Peyer's patch (tissue), 4 donors: ENCODE results near the gene CTDSPL. TPM values are rescaled to one million over a fixed set of nuclear protein-coding genes. Genes with fewer than 3 reads are reported as not detected.

Experiments used
- DNase-seq, 3 donors: peaks; one replicate each; pipeline ENCODE4 v3.0.0-alpha.2; 2017 to 2019
- H3K27ac ChIP-seq, 4 donors: fragments of 200-600 bp; sonication (generic); one replicate each; pipeline ENCODE4 v1.5.1; 2016 to 2019
- H3K27me3 ChIP-seq, 2 donors: fragments of 200-600 bp; sonication (generic); one replicate each; pipeline ENCODE4 v1.5.1; 2019
- H3K36me3 ChIP-seq, 3 donors: fragments of 200-600 bp; sonication (generic); one replicate each; pipeline ENCODE4 v1.5.1; 2016 to 2019
- H3K4me1 ChIP-seq, 4 donors: fragments of 200-600 bp; sonication (generic); one replicate each; pipeline ENCODE4 v1.5.1; 2016 to 2019
- H3K4me3 ChIP-seq, 4 donors: fragments of 200-600 bp; sonication (generic); 1 replicate in 3 of 4; 2 replicates in 1 of 4; pipeline ENCODE4 v1.5.1; 2016 to 2019; ENCODE audit warnings: mild to moderate bottlenecking in 1 of 4
- H3K9me3 ChIP-seq, 4 donors: fragments of 200-600 bp; sonication (generic); one replicate each; pipeline ENCODE4 v1.5.1; 2016 to 2019; ENCODE audit warnings: mild to moderate bottlenecking in 1 of 4
- POLR2A ChIP-seq, 2 donors: fragments of 450-650 bp; IDR thresholded peaks; one replicate each; pipeline ENCODE4 v1.5.1; 2017; ENCODE audit warnings: antibody characterized with exemption in 2 of 2, mild to moderate bottlenecking in 2 of 2, moderate library complexity in 2 of 2
- total RNA-seq, 4 donors: library from RNA; depleted of rRNA; stranded (reverse); fragments of >200 nt; gene quantifications; one replicate each; pipeline ENCODE4 v1.1.0, GENCODE V29; 2016
- TF ChIP-seq, protein P1 (sequence below), 6 experiments: fragments of 450-650 bp in 4 of 6; fragments of 200-600 bp in 2 of 6; sonication (generic) in 1 of 6; IDR thresholded peaks; one replicate each; pipeline ENCODE4 v1.5.1; 2017 to 2019; ENCODE audit warnings: antibody characterized with exemption in 6 of 6, mild to moderate bottlenecking in 3 of 6, moderate library complexity in 1 of 6

CTDSPL gene
- total RNA-seq, 4 donors from 2014 or later: 36.3 to 42.3 (median 38.4) TPM

DNA sequence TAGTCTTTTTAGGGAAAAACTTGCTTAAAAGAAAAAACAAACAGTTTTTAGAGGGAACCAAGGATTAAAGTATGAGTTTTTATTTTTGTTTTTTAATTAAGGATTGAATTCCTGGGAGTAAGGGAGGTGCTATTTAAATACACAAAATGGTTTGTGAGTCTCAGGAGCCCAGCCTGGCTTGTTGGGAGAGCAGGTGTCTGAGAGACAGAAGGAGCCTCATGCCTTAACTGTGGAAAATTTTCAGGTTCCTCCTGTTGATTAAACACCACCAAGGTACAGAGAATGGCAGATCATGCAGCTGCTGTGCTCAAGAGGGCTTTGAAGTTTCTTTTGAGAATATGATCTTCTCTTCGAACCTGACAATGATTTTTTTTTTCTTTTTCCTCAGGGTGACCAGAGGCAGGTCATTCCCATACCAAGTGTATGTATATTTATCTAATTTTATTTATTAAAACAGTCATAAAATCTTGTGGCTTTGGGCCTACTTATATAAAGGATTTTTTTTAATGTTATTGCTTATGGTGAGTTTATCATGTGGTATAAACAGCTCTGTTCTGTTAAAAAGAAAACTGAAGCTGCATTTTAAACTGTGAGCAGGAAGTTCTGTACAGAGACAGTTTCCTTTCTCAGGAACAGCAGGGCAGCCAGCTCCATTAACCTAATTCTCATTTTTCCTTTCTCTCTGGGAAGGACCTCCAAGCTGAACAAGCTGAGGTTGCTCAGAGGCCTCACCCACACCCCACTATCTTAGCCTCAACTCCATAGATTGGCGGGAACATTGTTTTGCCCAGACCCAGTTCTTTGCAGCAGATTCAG lies 95.3 kb downstream of the CTDSPL start:
- Histone ChIP-seq H3K27me3 (no peaks in the 10 kb centered on the region), H3K36me3 (peaks cover 0 to 5% (median 0%) of the 10 kb centered on the region in 3 donors), H3K9me3 (no peaks in the 10 kb centered on the region), H3K4me1 (peaks cover 0 to 30% (median 0%) of the 10 kb centered on the region in 4 donors), H3K27ac (peak overlapping the region; percentile 14 to 67 (median 42)), H3K4me3 (no peak overlapping the region)
- TF ChIP-seq, protein P1, sequence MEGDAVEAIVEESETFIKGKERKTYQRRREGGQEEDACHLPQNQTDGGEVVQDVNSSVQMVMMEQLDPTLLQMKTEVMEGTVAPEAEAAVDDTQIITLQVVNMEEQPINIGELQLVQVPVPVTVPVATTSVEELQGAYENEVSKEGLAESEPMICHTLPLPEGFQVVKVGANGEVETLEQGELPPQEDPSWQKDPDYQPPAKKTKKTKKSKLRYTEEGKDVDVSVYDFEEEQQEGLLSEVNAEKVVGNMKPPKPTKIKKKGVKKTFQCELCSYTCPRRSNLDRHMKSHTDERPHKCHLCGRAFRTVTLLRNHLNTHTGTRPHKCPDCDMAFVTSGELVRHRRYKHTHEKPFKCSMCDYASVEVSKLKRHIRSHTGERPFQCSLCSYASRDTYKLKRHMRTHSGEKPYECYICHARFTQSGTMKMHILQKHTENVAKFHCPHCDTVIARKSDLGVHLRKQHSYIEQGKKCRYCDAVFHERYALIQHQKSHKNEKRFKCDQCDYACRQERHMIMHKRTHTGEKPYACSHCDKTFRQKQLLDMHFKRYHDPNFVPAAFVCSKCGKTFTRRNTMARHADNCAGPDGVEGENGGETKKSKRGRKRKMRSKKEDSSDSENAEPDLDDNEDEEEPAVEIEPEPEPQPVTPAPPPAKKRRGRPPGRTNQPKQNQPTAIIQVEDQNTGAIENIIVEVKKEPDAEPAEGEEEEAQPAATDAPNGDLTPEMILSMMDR (IDR thresholded peaks at IDR 0.05): no peak
- TF ChIP-seq POLR2A (IDR thresholded peaks at IDR 0.05): no peak
- no peak for DNase-seq

DNA sequence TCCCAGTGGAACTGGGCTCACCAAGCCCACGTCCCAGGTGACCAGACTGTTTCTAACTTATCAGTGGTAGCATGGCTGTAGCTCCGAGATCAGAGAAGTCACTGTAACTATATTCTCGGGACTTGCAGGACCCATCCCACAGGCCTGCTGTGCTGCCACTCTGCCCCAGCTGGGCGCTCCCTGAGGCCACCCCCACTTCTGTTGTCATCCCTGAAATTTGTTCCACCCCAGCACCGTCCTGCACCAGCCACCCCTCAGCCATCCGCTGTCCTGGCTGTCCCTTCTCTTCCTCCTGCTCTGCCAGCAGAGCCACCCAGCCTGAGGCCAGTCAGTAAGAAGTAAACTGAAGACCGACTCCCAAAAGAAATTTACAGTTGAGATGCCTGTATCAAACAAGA lies 95.9 kb downstream of the CTDSPL start:
- H3K27ac ChIP-seq: peak overlapping the region; percentile 14 to 67 (median 42)
- no peaks in the 10 kb centered on the region for H3K9me3 ChIP-seq
- TF ChIP-seq, protein P1 (IDR thresholded peaks at IDR 0.05): no peak
- no peak for TF ChIP-seq POLR2A (IDR thresholded peaks at IDR 0.05)
- no peaks in the 10 kb centered on the region for H3K27me3 ChIP-seq
- no peak overlapping the region for H3K4me3 ChIP-seq
- no peak for DNase-seq
- H3K36me3 ChIP-seq: peaks cover 0 to 5% (median 0%) of the 10 kb centered on the region in 3 donors
- peaks cover 0 to 36% (median 0%) of the 10 kb centered on the region in 4 donors for H3K4me1 ChIP-seq

DNA sequence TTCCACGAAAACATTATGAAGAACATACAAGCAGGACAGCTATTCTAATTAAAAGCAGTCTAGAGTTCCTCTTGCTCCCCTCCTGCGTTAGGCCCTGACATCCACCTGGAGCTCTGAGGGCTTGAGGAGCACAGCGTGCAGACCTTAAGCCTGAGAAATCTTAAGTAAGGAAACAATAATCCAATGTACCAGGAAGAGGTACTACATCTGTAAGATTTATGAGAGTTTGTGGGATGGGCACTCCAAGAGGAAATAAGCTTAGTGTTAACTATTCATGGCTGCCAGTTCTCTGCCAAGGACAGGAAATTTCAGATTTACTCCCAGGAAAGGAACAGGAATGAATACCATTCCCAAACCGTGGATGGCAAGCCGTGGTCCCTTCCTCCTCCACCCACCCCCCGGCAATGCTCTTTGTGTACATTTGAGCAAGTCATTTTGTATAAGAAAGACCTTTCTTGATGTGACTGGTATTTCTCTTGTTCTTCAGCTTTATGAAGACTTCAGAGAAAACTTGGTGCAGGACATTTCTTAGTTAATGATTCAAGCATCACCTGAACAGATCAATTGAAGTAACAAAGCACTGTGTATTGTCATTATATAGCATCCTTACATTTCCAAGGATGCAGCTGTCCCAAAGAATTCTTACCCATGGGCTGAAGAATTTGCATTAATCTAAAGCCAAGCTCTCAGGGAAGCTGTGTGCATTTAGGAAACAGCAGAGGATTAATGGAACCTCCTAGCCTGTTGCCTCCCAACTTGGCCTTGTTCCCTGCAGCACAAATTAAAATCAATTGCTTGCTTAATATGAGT lies 100.1 kb downstream of the CTDSPL start:
- Histone ChIP-seq H3K9me3 (no peaks in the 10 kb centered on the region), H3K4me3 (no peak overlapping the region), H3K4me1 (peaks cover 0 to 30% (median 0%) of the 10 kb centered on the region in 4 donors), H3K27me3 (no peaks in the 10 kb centered on the region), H3K36me3 (no peaks in the 10 kb centered on the region), H3K27ac (peak overlapping the region in 2 of 4 donors; percentile 28 to 43)
- DNase-seq: no peak
- no peak for TF ChIP-seq POLR2A (IDR thresholded peaks at IDR 0.05)
- TF ChIP-seq, protein P1 (IDR thresholded peaks at IDR 0.05): no peak

DNA sequence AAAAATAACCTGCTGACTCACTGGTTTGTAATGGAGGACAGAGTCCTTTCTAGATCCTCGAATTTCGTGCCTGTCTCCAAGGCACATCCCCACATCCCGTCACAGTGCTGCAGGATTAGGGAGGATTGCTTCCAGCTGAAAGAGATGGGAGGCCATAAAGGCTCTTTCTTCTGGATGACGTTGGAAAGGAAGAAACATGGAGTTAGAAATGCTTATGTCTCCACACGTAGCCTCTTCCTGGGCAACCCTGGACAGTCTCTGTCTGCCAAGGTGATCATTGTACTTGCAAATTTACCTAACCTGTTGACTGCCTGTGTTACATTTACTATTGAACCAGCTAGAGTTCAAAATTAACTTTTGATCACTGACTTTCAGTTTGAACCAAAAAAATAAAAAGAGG lies 101.3 kb downstream of the CTDSPL start:
- no peak for TF ChIP-seq POLR2A (IDR thresholded peaks at IDR 0.05)
- TF ChIP-seq, protein P1 (IDR thresholded peaks at IDR 0.05): no peak

DNA sequence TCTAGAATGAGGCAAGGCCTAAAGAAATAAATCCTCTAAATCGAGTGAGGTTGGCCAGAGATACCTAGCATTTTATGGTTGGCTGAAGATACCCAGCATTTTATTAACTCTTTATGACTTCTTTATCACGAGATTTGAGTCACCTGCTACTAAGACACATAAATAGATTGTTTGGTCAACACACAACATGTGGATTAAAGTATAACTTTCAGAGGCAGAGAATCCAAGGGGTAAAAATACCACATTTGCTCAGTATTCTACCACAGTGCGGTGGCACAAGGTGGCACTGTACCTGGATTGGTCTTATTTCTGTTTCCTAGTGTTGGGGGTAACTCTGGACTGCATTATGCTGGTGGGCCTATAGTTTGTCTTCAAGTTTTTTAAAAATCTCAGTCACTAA lies 102.0 kb downstream of the CTDSPL start:
- Histone ChIP-seq H3K27me3 (no peaks in the 10 kb centered on the region), H3K9me3 (no peaks in the 10 kb centered on the region), H3K4me3 (no peak overlapping the region), H3K4me1 (peaks cover 0 to 19% (median 0%) of the 10 kb centered on the region in 4 donors), H3K27ac (peak overlapping the region in 1 of 4 donors; percentile 50), H3K36me3 (no peaks in the 10 kb centered on the region)
- DNase-seq: no peak
- TF ChIP-seq POLR2A (IDR thresholded peaks at IDR 0.05): no peak
- TF ChIP-seq, protein P1 (IDR thresholded peaks at IDR 0.05): no peak

More for the DNA sequence above, 101.3 kb downstream of the CTDSPL start:
- Histone ChIP-seq H3K27ac (no peak overlapping the region), H3K4me3 (no peak overlapping the region), H3K36me3 (no peaks in the 10 kb centered on the region), H3K27me3 (no peaks in the 10 kb centered on the region), H3K9me3 (no peaks in the 10 kb centered on the region), H3K4me1 (peaks cover 0 to 19% (median 0%) of the 10 kb centered on the region in 4 donors)
- DNase-seq: no peak
